Posterior vena cava (tissue), 2 donors: ENCODE results near the gene PPME1. TPM values are rescaled to one million over a fixed set of nuclear protein-coding genes. Genes with fewer than 3 reads are reported as not detected.

Experiments
- DNase-seq: peaks from one replicate; pipeline ENCODE4 v3.0.0-alpha.2; 2020; ENCODE audit warnings: low spot score
- intact Hi-C, 2 donors: fragments of 100-400 bp; cut with DNase I; formaldehyde crosslinking; loops; one replicate each; pipeline versions ENCODE4 v1.14.1 to v1.14.2; 2022 to 2023
- total RNA-seq, 2 donors: library from RNA; stranded (reverse); fragmentation: NEBNext Ultra II Directional; extraction: Animal tissue kit (Norgen Biotek cat#: 25700); gene quantifications; one replicate each; pipeline ENCODE4 v1.2.1, GENCODE V29; 2021
- donor health status: DM: yes; HTN: yes; CAD: no.
- donor health status: DM: yes; HTN: yes; CAD: no.

Gene PPME1
- total RNA-seq, 2 donors from 2014 or later: 30.0 to 34.0 TPM

DNA sequence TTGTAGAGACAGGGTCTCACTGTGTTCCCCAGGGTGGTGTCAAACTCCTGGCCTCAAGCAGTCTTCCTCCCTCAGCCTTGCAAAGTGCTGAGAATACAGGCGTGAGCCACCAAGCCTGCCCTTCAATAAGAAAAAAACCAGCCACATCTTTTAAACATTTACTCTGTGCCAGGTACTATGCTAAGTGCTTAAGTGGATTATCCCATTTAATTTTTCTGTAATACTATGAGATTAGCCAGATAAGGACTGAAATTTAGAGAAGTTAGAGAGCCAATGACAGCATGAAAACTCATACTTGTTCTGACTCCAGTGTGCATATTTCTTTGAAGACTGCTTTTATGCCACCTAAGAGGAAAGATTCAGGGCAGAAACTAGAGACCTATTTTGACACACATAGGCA is 35.7 kb downstream of the PPME1 start:
- DNase-seq: no peak
- intact Hi-C loops: no loop called here

DNA sequence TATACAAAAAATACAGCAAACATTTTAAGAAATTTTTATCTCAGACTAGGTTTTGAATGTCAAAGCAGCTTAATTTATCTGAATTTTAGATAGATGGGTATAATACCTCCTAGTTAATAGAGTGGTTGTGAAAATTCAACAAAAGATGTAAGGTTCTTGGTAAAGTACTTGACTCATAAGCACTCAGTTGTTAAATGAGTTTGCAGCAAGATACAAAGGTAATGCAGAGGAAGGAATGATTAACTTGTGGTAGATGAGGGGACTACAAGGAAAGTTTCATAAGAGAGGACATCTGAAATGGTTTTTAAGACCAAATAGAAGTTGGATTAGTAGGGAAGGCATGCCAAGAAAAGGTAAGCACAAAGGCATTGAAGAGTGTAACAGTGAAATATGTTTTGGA is 37.4 kb downstream of the PPME1 start:
- DNase-seq: no peak
- intact Hi-C loops: no loop called here

- intact Hi-C loops: no loop called here
- no peak for DNase-seq
Measured at GRCh38 chr11:74212533-74212932, 41.4 kb downstream of the PPME1 start.

- intact Hi-C loops: no loop called here
- DNase-seq: no peak
Measured at GRCh38 chr11:74220376-74220775, 49.3 kb downstream of the PPME1 start.

- no peak for DNase-seq
- intact Hi-C loops: no loop called here
Measured at GRCh38 chr11:74221816-74222215, 50.7 kb downstream of the PPME1 start.

DNA sequence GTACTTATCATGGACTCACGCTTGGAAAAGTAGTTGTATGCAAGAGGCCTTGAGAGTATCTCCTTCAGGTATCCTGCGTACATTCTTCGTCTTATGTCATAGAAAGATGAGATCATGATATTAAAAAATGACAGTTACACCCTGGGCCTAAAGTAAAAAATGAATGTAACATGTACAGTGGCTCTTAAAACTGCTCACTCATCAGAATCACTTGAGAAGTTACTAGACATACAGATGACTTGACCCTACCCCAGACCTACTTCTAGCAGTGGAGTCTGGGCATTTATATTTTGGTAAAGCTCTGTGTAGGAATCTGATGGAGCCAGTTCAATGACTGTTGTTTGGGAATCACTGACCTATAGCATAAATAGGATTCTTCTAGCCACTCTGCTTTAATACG is 54.5 kb downstream of the PPME1 start:
- intact Hi-C loops: no loop called here
- no peak for DNase-seq

GRCh38 chr11:74226907-74227306 is 55.8 kb downstream of the PPME1 start:
- no peak for DNase-seq
- intact Hi-C loops: no loop called here

DNA sequence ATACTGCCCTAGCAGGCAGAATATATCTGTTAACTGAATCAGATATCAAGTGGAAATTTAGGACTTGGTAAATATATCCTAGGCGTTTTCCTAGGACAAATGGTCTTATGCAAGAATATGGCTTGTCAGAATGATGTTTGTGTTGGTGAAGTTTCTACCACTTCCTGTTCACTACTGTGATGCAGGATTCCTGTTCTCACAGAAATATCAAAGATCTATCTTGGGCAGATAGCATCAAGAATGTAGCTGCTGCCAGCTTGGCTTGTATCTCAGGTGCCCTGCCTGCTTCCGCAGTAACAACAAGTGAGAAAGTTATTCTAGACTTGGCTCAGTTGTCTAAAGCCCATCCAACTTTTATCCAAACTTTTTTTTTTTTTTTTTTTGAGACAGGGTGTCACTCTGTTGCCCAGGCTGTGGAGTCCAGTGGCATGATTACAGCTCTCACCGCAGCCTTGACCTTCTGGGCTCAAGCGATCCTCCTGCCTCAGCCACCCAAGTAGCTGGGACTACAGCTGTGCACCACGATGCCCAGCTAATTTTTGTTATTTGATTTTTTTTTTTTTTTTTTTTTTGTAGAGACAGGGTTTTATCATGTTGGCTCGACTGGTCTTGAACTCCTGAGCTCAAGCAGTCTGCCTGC is 61.3 kb downstream of the PPME1 start:
- intact Hi-C loops: no loop called here
- no peak for DNase-seq

DNA sequence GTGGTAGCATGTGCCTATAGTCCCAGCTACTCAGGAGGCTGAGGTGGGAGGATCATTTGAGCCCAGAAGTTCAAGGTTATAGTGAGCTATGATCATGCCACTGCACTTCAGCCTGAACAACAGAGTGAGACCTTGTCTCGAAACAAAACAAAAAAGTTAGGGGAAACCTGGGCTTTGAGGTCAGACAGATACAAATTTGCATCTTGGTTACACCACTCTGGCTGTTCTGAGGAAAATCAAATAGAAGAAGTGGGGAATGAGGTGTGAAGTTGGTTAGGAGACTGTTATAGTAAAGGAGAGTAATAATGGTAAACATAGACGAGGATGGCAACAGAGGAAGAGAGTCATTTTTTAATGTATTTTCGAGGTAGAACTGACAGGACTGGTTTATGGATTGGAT is 62.6 kb downstream of the PPME1 start:
- DNase-seq: no peak
- intact Hi-C loops: no loop called here

DNA sequence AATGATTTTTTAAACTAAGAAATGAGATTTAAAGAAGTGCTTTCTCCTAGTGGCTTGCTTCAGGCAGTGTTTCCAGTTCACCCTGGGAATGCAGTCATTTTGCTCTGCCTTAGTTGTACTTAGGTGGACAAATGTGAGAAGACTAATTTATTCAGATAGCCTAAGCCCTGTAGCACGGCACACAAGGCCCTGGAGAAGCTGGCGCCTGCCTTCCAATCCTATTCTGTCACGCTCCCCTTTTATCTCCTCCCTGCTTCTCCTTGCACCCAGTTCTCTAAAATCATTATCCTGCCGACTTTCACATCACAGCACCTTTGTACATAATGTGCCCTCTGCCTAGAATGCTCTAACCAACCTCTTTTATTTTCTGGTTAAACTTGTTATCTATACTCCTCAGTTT is 64.0 kb downstream of the PPME1 start:
- DNase-seq: no peak
- intact Hi-C loops: no loop called here

DNA sequence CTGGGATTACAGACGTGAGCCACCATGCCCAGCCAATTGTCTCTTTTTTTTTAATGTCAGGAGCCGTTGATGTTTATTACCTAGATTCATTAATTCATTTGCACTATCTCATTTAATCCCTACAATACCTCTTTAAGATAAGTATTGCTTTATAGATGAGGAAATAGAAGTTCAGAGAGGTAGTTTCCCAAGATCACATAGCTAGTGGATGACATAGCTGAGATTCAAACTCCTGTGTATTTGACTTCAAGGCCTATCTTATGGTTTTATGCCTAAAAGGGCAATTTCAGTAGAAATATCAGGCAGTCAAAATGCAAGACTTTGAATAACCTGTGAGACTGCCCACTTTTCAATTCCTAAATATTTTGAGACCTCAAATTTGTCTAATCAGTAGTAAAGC is 66.5 kb downstream of the PPME1 start:
- intact Hi-C loops: no loop called here
- no peak for DNase-seq

DNA sequence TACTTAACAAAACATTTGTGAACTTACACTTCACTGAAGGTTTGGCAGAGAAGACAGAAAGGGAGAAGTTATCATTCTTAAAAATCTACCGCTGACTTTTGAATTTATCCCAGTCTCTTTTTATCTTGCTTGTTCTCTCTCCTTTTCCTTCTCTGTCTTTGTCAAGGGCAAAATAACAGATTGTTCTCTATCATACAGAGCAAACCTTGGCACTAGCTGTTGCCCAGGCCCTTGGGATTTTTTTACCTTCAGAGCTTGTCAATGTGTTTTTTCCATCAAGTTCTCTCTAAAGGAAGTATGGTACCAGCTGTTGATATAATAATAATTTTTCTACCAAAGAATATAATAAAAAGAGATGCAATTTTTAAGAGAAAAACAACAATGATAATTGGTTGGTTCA is 67.2 kb downstream of the PPME1 start:
- intact Hi-C loops: no loop called here
- DNase-seq: no peak

- intact Hi-C loops: no loop called here
- no peak for DNase-seq
Measured at GRCh38 chr11:74248469-74248868, 77.4 kb downstream of the PPME1 start.

DNA sequence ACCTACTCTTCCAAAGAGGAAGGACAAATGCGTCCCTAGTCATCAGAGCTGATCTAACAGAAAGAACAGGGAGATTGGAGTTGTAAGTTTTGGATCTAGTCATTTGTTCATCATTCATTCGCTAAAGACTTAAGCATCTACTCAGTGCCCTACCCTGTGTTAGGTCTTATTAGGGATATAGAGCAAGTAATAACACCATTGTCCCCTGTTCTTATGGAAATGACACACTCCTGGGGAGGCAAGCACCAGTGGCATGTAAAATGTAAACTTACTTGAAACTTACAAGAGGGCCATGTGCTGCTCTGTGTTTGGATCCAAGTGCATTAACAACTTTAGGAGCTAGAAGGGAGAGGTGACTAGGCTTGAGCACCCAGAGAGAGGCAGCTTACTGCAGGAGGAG is 78.4 kb downstream of the PPME1 start:
- no peak for DNase-seq
- intact Hi-C loops: no loop called here

DNA sequence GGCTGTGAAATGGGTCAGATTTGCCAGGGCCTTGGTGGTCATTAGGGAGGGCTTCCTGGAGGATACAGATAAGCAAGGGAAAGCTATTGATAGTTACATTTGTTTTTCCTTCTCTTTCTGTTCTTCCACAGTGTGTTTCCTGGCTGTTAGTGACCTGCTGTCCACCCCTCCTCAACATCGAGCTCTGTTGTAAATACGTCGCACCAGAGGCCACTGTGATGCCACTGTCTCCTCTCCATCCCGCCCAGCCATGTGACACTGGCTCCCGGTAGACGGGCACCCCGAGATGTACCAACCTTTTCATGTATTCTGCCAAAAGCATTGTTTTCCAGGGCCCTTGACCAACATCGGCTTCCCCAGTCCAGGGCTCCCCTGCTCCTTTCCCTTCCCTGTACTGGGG is 82.3 kb downstream of the PPME1 start:
- DNase-seq: no peak

GRCh38 chr11:74255741-74256375 is 84.8 kb downstream of the PPME1 start:
- intact Hi-C loops: loop anchor here (2.0 to 5.0 kb wide), 2 partner anchors 191 to 193 kb away; no protein-coding TSS in a partner anchor
- DNase-seq: no peak

More for the DNA sequence above, 82.3 kb downstream of the PPME1 start:
- intact Hi-C loops: no loop called here

DNA sequence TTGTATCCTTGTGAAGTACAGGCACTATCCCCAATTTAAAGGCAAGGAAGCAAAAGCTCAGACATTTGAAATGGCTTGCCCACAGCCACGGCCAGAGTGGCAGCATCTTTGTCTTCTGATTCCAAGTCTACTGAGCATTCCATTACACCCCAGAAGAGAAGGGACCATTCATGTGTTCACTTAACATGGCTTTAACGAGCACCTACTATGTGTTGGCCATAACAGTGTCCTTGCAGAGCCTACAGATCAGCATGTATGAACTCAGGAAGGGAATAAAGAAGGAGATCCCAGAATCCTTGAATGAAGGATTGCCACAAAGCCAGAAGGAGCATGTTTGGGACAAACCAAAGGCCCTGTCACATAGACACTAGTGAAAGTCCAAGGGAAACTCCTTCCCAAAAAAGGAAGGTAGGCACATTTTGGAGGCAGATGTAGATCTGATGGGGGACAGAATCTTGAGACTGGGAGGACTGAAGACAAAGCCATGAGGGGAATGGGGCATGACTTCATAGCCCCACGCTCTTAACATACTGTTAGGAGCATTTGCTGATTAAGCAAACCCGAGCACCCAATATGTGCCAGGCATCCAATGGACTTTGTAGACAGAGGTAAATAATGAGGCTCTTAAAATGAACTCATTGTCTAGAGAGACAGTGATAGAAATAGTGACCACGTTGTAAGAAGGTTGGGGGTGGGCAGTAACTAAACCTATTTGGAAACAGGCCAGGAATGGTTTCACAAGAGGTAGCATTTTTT is 85.5 kb downstream of the PPME1 start:
- no peak for DNase-seq

GRCh38 chr11:74257959-74258553 is 87.0 kb downstream of the PPME1 start:
- intact Hi-C loops: loop anchor here (2.0 to 5.0 kb wide), 2 partner anchors 189 to 191 kb away; no protein-coding TSS in a partner anchor
- peak; percentile 88 for DNase-seq

More for the DNA sequence above, 85.5 kb downstream of the PPME1 start:
- intact Hi-C loops: loop anchor here (2.0 to 5.0 kb wide), 2 partner anchors 191 to 192 kb away; no protein-coding TSS in a partner anchor

DNA sequence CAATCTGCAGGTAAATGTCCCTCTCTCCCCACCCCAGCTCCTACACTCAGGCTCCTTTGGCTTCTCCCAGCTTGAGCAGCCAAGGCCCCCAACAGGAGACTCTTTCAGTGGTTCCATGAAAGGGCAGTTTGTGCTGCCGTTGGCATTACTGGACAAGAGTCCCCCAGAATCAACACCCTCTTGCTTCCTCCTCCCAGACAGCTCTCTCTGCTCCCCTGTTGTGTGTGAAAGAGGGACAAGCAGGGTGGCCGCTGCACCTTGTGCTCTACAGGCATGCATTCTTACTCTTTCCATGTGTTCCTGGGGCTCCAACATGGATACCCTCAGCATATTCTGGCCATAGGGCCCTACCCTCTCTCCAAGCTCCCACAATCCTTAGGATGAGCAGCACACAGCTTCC is 91.6 kb downstream of the PPME1 start:
- DNase-seq: no peak
- intact Hi-C loops: no loop called here

- no peak for DNase-seq
- intact Hi-C loops: no loop called here
Measured at GRCh38 chr11:74265256-74265655, 94.2 kb downstream of the PPME1 start.
